ENCODE results near the gene SH3YL1.

Gene SH3YL1

GRCh38 chr2:290090-290722 is 26.4 kb upstream of the SH3YL1 start:
- H3K36me3 ChIP-seq (ENCODE audit: insufficient read depth, low read length) = no peaks in the 10 kb centered on the region
- TF ChIP-seq POLR2AphosphoS5 (IDR thresholded peaks at IDR 0.05; ENCODE audit: borderline replicate concordance, low read depth, low read length) = no peak
- no peak for TF ChIP-seq FOXP2 (optimal IDR thresholded peaks at IDR 0.05; ENCODE audit: control extremely low read depth, extremely low read length, insufficient read depth)
- TF ChIP-seq EZH2 (IDR thresholded peaks at IDR 0.05) = no peak
- no peak overlapping the region for H3K9ac ChIP-seq (ENCODE audit: insufficient read length)
- DNase-seq (ENCODE audit: low read depth, low spot score) = no peak
- H3K4me3 ChIP-seq = no peak overlapping the region
- H3K9me3 ChIP-seq (ENCODE audit: low read depth, low read length) = no peaks in the 10 kb centered on the region
- H3K27ac ChIP-seq = no peak overlapping the region

- H3K4me3 ChIP-seq = 0 out of 2 replicates have a peak overlapping the region, but pooled peaks have one; percentile 18
- no peaks in the 10 kb centered on the region for H3K36me3 ChIP-seq (ENCODE audit: insufficient read depth, low read length)
- DNase-seq (ENCODE audit: low read depth, low spot score) = no peak
- H3K27ac ChIP-seq = no peak overlapping the region
- H3K9ac ChIP-seq (ENCODE audit: insufficient read length) = no peak overlapping the region
- H3K9me3 ChIP-seq (ENCODE audit: low read depth, low read length) = no peaks in the 10 kb centered on the region
- TF ChIP-seq EZH2 (IDR thresholded peaks at IDR 0.05) (peak; percentile 69), FOXP2 (optimal IDR thresholded peaks at IDR 0.05; ENCODE audit: control extremely low read depth, extremely low read length, insufficient read depth) (no peak), POLR2AphosphoS5 (IDR thresholded peaks at IDR 0.05; ENCODE audit: borderline replicate concordance, low read depth, low read length) (no peak)
Measured at GRCh38 chr2:289362-290089, 25.7 kb upstream of the SH3YL1 start.

DNA sequence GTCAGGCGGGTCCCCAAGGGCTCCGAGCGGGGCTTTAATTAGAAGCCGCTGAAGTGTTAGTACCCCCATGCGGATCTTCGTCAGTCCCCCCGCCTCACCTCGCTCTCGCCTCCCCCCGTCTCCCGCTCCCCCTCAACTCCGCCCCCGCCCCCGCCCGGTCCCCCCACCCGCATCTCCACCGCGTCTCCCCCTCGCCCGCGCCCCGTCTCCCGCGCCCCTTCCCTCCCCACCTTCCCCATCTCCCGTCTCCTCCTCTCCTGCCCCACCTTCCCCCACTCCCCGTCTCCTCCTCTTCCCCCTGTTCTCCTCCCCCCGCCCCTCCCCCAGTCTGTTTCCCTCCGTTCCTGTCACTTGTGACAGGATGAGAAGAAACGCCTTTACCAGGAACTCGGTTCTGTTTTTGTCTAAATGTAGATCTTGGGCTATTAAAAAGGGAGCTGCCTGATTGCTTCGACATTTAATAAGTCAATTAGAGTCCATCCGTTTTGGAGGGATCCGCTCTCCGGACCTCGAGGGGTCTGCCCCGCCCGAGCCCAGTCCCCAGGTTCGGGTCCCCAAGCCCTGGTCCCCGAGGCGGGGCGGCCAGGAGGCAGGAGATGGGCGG is 25.0 kb upstream of the SH3YL1 start:
- TF ChIP-seq POLR2AphosphoS5 (IDR thresholded peaks at IDR 0.05; ENCODE audit: borderline replicate concordance, low read depth, low read length) = no peak
- TF ChIP-seq EZH2 (IDR thresholded peaks at IDR 0.05) = no peak
- no peak for TF ChIP-seq FOXP2 (optimal IDR thresholded peaks at IDR 0.05; ENCODE audit: control extremely low read depth, extremely low read length, insufficient read depth)
- no peaks in the 10 kb centered on the region for H3K9me3 ChIP-seq (ENCODE audit: low read depth, low read length)
- H3K9ac ChIP-seq (ENCODE audit: insufficient read length) = no peak overlapping the region
- H3K36me3 ChIP-seq (ENCODE audit: insufficient read depth, low read length) = no peaks in the 10 kb centered on the region
- H3K4me3 ChIP-seq = peak overlapping the region; percentile 43; the same call in 1 of the 2 replicates
- DNase-seq (ENCODE audit: low read depth, low spot score) = no peak
- H3K27ac ChIP-seq = no peak overlapping the region

- peak within 1 kb of the TSS; percentile 43 for H3K4me3 ChIP-seq
- no peak for DNase-seq (ENCODE audit: low read depth, low spot score)
- TF ChIP-seq EZH2 (IDR thresholded peaks at IDR 0.05) = no peak
- no peak for TF ChIP-seq FOXP2 (optimal IDR thresholded peaks at IDR 0.05; ENCODE audit: control extremely low read depth, extremely low read length, insufficient read depth)
- TF ChIP-seq POLR2AphosphoS5 (IDR thresholded peaks at IDR 0.05; ENCODE audit: borderline replicate concordance, low read depth, low read length) = no peak
- no peak within 1 kb of the TSS for H3K9ac ChIP-seq (ENCODE audit: insufficient read length)
- no peaks in the 10 kb centered on the region for H3K36me3 ChIP-seq (ENCODE audit: insufficient read depth, low read length)
- no peaks in the 10 kb centered on the region for H3K9me3 ChIP-seq (ENCODE audit: low read depth, low read length)
- no peak within 1 kb of the TSS for H3K27ac ChIP-seq
Measured at GRCh38 chr2:287911-288757, 24.3 kb upstream of the SH3YL1 start, which contains the start of gene ALKAL2. TSS of gene ALKAL2 (minus strand) at chr2:288091. CDS start at chr2:287835, 256 bp downstream.

- no peak for DNase-seq (ENCODE audit: low read depth, low spot score)
- Histone ChIP-seq H3K9ac (ENCODE audit: insufficient read length) (no peak overlapping the region), H3K36me3 (ENCODE audit: insufficient read depth, low read length) (no peaks in the 10 kb centered on the region; the same call in 1 of the 2 replicates), H3K4me3 (0 out of 2 replicates have a peak overlapping the region, but pooled peaks have one; percentile 18), H3K27ac (no peak overlapping the region), H3K9me3 (ENCODE audit: low read depth, low read length) (no peaks in the 10 kb centered on the region)
- TF ChIP-seq EZH2 (IDR thresholded peaks at IDR 0.05) = no peak
- TF ChIP-seq FOXP2 (optimal IDR thresholded peaks at IDR 0.05; ENCODE audit: control extremely low read depth, extremely low read length, insufficient read depth) = no peak
- TF ChIP-seq POLR2AphosphoS5 (IDR thresholded peaks at IDR 0.05; ENCODE audit: borderline replicate concordance, low read depth, low read length) = no peak
Measured at GRCh38 chr2:287471-287885, 23.6 kb upstream of the SH3YL1 start.

DNA sequence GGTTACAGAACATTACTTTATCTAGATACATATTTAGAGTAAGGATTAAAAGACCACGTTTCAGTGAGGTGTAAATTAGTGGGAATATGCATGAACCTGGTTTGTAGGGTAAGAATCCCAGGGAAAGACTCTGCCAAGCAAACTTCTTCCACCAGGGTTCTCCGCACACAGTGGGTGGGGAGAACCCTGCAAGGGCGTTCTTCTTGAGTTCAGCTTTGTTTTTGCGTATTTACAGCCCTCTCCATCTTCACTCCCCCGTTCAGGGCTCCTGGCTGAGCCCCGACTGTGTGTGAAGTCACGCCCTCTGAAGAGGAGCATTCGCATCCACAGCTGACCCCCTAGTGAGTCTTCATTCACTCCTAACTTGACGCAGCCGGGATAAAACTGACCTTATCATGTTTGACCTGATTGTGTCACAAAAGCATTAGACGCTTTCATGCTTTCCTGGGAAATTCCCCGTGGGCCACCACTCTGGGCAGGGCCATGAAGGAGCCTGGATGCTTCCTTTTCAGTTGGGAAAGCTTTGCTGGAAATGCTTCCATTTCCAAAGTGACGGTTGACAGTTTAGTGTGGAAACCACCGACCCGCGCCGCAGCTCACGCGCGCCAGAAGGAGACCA is 23.1 kb upstream of the SH3YL1 start:
- H3K4me3 ChIP-seq = no peak overlapping the region
- TF ChIP-seq FOXP2 (optimal IDR thresholded peaks at IDR 0.05; ENCODE audit: control extremely low read depth, extremely low read length, insufficient read depth) = no peak
- TF ChIP-seq EZH2 (IDR thresholded peaks at IDR 0.05) = no peak
- TF ChIP-seq POLR2AphosphoS5 (IDR thresholded peaks at IDR 0.05; ENCODE audit: borderline replicate concordance, low read depth, low read length) = no peak
- no peak for DNase-seq (ENCODE audit: low read depth, low spot score)
- H3K9me3 ChIP-seq (ENCODE audit: low read depth, low read length) = no peaks in the 10 kb centered on the region
- peaks cover 4% of the 10 kb centered on the region; the same call in 1 of the 2 replicates for H3K36me3 ChIP-seq (ENCODE audit: insufficient read depth, low read length)
- H3K27ac ChIP-seq = no peak overlapping the region
- no peak overlapping the region for H3K9ac ChIP-seq (ENCODE audit: insufficient read length)

- H3K27ac ChIP-seq = no peak overlapping the region
- H3K9ac ChIP-seq (ENCODE audit: insufficient read length) = no peak overlapping the region
- DNase-seq (ENCODE audit: low read depth, low spot score) = no peak
- H3K9me3 ChIP-seq (ENCODE audit: low read depth, low read length) = no peaks in the 10 kb centered on the region
- TF ChIP-seq FOXP2 (optimal IDR thresholded peaks at IDR 0.05; ENCODE audit: control extremely low read depth, extremely low read length, insufficient read depth) (no peak), EZH2 (IDR thresholded peaks at IDR 0.05) (no peak), POLR2AphosphoS5 (IDR thresholded peaks at IDR 0.05; ENCODE audit: borderline replicate concordance, low read depth, low read length) (no peak)
- no peak overlapping the region for H3K4me3 ChIP-seq
- peaks cover 12% of the 10 kb centered on the region; the same call in 1 of the 2 replicates for H3K36me3 ChIP-seq (ENCODE audit: insufficient read depth, low read length)
Measured at GRCh38 chr2:286035-286434, 22.2 kb upstream of the SH3YL1 start.
